ENCODE data around the gene F2RL3.

The F2RL3 gene

DNA sequence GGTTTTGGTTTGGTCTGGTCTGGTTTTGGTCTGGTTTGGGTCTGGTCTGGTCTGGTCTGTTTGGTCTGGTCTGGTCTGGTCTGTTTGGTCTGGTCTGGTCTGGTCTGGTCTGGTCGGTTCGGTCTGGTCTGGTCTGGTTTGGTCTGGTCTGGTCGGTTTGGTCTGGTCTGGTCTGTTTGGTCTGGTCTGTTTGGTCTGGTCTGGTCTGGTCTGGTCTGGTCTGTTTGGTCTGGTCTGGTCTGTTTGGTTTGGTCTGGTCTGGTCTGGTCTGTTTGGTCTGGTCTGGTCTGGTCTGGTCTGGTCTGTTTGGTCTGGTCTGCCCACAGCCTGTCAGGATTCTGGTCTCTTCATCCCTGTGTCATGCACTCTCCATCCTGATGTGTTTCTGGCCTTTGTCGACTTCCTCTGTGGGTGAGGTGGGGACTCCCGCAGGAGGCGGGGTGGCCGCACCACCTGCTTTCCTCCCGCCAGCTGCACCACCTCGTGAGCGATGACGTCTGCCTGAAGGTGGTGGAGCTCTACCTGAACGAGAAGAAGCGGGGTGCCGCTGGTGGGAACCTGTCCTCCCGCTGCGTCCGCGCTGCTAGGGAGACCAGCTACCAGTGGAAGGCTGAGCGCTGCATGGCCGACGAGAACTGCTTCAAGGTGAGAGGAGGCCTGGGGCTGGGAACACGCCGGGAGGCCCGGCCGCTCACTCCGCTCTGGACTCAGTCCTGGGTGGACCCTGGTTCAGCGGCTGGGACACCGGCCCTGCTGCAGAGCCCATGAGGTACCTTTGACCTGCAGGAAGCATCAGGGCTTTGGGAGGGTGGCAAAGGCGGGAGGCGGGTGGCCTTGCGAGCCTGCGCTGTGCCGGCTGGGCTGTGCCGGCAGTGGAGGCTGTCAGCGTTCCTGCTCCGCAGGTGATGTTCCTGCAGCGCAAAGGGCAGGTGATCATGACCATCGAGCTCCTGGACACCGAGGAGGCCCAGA lies 12.9 kb upstream of the F2RL3 start:
- DNase-seq = no peak

DNA sequence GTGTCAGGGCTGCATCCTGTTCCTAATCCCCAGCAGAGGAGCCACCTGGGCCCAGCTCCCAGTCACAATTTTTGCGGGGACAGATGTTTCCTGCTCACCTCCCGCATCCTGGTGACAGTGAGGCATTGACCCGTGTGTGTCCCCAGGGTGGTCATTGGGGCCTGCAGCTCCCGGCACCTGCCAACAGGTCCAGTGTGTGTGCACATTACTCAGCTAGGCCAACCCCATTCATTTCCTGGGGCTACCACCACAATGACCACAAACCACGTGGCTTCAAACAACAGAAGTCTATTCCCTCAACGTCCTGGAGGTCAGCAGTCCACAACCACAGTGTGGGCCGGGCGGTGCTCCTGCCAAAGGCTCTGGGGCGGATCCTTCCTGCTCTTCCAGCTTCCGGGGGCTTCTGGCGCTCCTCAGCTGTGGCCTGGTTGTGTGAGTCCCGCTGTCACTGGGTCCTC lies 11.9 kb upstream of the F2RL3 start:
- DNase-seq = no peak

GRCh38 chr19:16877581-16877980 lies 11.2 kb upstream of the F2RL3 start:
- DNase-seq = no peak

DNA sequence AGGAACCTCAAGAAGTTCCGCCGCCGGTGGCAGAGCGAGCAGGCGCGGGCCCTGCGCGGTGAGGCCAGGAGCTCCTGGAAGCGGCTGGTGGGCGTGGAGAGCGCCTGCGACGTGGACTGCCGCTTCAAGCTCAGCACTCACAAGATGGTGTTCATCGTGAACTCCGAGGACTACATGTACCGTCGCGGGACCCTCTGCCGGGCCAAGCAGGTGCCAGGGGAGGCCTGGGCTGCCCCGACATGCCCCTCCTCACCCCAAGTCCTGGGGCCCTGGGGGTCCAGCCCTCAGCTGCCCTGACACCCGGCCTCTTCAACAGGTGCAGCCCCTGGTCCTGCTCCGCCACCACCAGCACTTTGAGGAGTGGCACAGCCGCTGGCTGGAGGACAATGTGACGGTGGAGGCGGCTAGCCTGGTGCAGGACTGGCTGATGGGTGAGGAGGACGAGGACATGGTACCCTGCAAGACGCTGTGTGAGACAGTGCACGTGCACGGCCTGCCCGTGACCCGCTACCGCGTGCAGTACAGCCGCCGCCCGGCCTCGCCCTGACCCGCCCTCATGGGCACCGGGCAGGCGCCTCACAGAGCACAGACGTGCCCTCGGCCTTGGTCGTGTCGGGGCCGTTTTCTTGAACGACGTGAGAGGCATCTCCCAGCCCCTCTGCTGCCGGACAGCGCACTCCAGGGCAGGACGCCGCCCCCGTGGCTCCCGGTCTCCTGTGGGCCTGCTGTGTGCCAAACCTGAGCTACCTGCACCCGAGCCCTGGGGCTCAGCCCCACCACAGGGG lies 10.4 kb upstream of the F2RL3 start:
- DNase-seq = no peak

DNA sequence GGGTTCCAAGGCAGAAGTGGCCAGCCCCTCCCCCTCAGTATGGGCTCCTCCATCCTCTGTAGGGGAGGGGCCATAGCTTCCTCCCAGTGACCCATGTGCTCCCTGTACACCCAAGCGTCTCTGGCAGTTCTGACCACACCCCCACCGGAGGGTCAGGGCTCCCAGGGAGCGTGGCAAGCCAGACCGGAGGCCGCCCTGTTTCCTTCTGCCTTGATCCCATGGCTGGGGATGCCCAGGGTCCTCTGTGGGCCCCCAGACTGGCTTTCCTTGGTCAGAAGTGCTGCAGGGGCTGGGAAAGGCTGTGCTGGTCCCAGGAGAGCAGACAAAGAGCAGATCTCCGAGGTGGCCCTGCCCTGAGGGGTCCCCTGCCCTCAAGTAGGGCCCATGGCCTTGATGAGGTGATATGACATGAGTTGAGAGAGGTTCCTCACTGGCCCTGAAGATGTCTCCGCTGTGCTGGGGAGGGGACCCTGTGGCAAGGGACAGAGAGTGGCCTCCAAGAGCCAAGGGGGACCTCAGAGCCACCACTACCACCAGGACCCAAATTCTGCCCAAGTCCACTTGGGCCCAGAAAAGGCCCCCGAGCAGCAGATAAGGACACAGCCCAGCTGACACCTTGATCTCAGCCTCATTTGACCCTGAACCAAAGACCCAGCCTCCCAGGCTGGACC lies 7.8 kb upstream of the F2RL3 start:
- no peak for DNase-seq

GRCh38 chr19:16882146-16882545 lies 6.7 kb upstream of the F2RL3 start:
- no peak for DNase-seq

DNA sequence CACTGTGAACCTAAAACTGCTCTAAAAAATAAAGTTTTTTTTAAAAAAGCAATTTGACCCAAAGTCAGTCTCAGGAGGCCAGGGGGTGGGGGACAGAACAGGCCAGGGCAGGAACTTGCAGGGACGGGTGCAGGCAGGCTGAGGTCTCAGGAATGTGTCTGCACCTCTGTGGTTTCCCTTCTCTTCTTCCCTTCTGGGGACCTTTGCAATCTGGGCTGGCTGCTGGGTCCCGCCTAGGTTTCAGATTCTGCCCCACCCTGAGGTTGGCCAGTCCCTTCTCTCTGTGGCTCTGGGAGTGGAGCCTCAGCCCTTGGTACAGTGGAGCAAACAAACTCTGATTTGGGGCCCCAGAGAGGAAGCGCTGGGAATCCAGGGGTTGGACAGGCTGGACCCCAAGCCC lies 5.3 kb upstream of the F2RL3 start:
- no peak for DNase-seq

- DNase-seq = no peak
Measured at GRCh38 chr19:16885166-16885565, 3.6 kb upstream of the F2RL3 start.

DNA sequence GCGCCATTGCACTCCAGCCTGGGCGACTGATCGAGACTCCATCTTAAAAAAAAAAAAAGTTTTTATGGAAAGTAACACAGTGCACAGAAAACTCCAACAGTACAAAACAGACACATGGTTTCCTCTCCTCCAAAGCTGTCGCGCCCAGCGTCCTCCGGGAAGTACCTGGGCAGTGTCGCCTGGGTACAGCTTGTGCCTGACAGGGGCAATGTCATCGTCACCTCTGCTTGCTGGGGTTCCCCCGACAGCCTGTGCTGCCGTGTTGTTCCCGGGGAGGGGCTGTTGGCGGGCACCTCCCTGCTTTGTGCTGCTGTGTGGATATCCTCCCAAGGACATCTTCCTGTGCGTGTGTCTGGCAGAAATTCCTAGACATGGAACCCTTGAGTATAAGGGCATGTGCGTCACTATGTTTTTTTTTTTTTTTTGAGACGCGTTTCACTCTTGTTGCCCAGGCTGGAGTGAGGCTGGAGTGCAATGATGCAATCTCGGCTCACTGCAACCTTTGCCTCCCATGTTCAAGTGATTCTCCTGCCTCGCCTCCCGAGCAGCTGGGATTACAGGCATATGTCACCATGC lies 2.4 kb upstream of the F2RL3 start:
- DNase-seq = no peak

GRCh38 chr19:16887353-16888265 lies 1.2 kb upstream of the F2RL3 start:
- no peak for DNase-seq

DNA sequence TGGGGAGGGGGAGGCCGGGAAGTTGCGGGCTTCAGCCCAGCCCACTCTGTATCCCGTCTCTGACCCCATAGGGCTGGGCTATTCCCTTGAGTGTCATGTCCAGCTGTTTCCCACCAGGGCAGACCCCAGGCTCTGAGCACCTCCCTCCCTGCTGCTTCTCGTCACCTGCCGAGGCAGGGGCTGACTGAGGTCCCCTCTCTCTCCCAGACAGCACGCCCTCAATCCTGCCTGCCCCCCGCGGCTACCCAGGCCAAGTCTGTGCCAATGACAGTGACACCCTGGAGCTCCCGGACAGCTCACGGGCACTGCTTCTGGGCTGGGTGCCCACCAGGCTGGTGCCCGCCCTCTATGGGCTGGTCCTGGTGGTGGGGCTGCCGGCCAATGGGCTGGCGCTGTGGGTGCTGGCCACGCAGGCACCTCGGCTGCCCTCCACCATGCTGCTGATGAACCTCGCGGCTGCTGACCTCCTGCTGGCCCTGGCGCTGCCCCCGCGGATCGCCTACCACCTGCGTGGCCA lies 625 bp downstream of the F2RL3 start:
- no peak for DNase-seq

GRCh38 chr19:16889883-16890460 lies 1.2 kb downstream of the F2RL3 start:
- no peak for DNase-seq

GRCh38 chr19:16890461-16891184 lies 1.8 kb downstream of the F2RL3 start:
- no peak for DNase-seq

GRCh38 chr19:16891696-16892382 lies 3.0 kb downstream of the F2RL3 start:
- DNase-seq = no peak

- no peak for DNase-seq
Measured at GRCh38 chr19:16892436-16892835, 3.6 kb downstream of the F2RL3 start.

- no peak for DNase-seq
Measured at GRCh38 chr19:16892868-16893685, 4.3 kb downstream of the F2RL3 start.

DNA sequence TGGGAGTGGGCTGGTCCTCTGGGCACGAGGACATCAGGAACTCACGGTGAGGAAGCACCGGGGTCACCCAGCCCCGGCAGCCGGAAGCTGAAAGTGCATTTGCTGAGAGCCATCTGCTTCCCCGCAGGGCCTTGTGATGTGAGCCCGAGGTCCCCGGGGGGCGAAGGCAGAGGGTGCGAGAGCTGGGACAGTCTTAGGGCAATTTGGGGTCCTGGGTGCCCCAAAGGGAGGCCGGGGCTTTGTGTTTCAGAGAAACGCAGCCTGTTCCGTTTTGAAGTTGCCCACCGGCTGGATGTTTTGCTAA lies 4.8 kb downstream of the F2RL3 start:
- no peak for DNase-seq

DNA sequence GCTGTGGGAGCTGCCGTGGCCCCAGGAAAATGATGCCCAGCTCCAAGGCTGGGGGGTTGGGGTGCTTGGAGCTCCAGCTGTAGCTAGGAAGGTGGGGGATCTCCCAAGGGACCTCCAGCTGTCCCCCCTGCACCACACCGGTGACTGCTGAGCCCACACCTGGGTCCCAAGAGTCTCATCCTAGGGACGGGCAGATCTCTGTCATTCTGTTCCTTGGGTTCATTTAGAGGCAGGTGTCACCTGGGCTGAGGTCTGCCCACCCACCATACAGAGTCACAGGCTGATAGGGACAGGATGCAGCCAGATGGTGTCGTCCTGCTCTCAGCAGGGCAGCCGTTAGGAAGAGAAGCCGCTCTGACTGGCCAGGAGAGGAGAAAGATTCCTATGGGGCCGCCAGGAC lies 5.3 kb downstream of the F2RL3 start:
- no peak for DNase-seq

DNA sequence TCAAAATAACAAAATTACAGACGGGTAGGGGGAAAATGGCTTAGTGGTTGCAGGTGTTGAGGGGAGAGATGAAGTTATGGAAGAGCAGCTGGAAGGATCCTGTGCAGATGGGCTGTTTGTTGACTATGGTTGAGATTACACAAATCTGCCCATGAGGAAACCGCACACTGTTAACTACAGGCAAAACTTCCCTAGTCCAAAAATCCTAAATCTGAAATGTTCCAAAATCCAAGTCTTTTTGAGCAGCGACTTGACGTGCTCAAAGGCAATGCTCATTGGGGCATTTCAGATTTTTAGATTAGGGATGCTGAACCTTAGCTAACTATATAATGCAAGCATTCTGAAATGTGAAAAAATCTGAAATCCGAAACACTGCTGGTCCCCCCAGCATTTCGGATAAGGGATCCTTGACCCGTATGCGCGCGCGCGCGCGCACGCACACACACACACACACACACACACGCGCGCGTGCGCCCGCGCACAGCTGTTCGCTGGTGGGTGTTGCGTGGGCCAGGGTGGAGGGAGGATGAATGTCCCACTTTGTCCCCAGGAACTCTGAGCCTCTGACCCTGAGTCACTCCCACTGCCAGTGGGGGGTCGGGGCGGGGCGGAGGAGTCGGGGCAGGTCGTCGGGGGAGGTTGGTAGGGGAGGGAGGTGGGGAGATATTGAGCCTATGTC lies 6.8 kb downstream of the F2RL3 start:
- DNase-seq = no peak

All from stimulated activated naive CD4-positive, alpha-beta T cell treated with Interleukin-2 at 50 U/mL for 16 hours (primary cell).